K562 (cell line): Measurements from ENCODE around the gene TIMP2. TPM values are rescaled to one million over a fixed set of nuclear protein-coding genes. Genes with fewer than 3 reads are reported as not detected.

Experiments used
- BRD4 ChIP-seq: fragments of 200-600 bp; sonication (generic); IDR thresholded peaks from 2 replicates; pipeline ENCODE4 v1.6.1; 2017; ENCODE audit warnings: inconsistent platforms
- CEBPG ChIP-seq, 3 experiments: fragments of 200-800 bp in 1 of 3; sonication (Bioruptor generic) in 1 of 3; sonication (generic) in 1 of 3; formaldehyde crosslinking in 1 of 3; IDR thresholded peaks in 2 of 3; conservative IDR thresholded peaks in 1 of 3; 2 replicates each; pipeline versions ENCODE4 v1.6.1 to v1.8.0; 2016 to 2022; ENCODE audit warnings: missing compliant biosample characterization in 2 of 3, missing genetic modification characterization in 2 of 3, mild to moderate bottlenecking in 1 of 3, missing genetic modification reagents in 1 of 3
- ELF4 ChIP-seq: fragments of 450-650 bp; formaldehyde crosslinking; IDR thresholded peaks from 2 replicates; pipeline ENCODE4 v1.4.0; 2022; ENCODE audit warnings: missing genetic modification characterization
- FOSL1 ChIP-seq: fragments of 200-800 bp; sonication (Bioruptor generic); conservative IDR thresholded peaks from 2 replicates; pipeline ENCODE4 v1.6.1; 2016; ENCODE audit warnings: missing genetic modification characterization, missing compliant biosample characterization
- GTF2A2 ChIP-seq: IDR thresholded peaks from 2 replicates; pipeline ENCODE4 v1.6.1; 2016; ENCODE audit warnings: mild to moderate bottlenecking, missing genetic modification characterization, missing compliant biosample characterization
- HLTF ChIP-seq: fragments of 450-650 bp; IDR thresholded peaks from 2 replicates; pipeline ENCODE4 v1.6.1; 2016
- HNRNPL ChIP-seq: fragments of 200-400 bp; formaldehyde crosslinking; IDR thresholded peaks from 2 replicates; pipeline ENCODE4 v1.6.1; 2017; ENCODE audit warnings: low read depth, mild to moderate bottlenecking, low read length
- KAT8 ChIP-seq: fragments of 450-650 bp; IDR thresholded peaks from 2 replicates; pipeline ENCODE4 v1.6.1; 2016; ENCODE audit warnings: low read depth, mild to moderate bottlenecking
- NCOA6 ChIP-seq: fragments of 450-650 bp; IDR thresholded peaks from 2 replicates; pipeline ENCODE4 v1.6.1; 2017; ENCODE audit warnings: mild to moderate bottlenecking
- NR2C2 ChIP-seq, 2 experiments: fragments of 200-800 bp in 1 of 2; sonication (Bioruptor generic) in 1 of 2; sonication (generic) in 1 of 2; formaldehyde crosslinking in 1 of 2; IDR thresholded peaks; 2 replicates each; pipeline versions ENCODE4 v1.6.1 to v1.8.0; 2016 to 2022; ENCODE audit warnings: mild to moderate bottlenecking in 1 of 2, missing compliant biosample characterization in 1 of 2, missing genetic modification characterization in 1 of 2, missing genetic modification reagents in 1 of 2
- OTX1 ChIP-seq: fragments of 450-650 bp; formaldehyde crosslinking; IDR thresholded peaks from 2 replicates; pipeline ENCODE4 v1.4.0; 2022; ENCODE audit warnings: mild to moderate bottlenecking
- SETDB1 ChIP-seq: IDR thresholded peaks from one replicate; pipeline ENCODE4 v1.6.1; 2012; ENCODE audit warnings: low read length, control low read depth, inconsistent platforms
- TCF7 ChIP-seq: sonication (generic); IDR thresholded peaks from 2 replicates; pipeline ENCODE4 v1.6.1; 2016; ENCODE audit warnings: antibody characterized with exemption, borderline replicate concordance
- polyA plus RNA-seq, 8 experiments: library from polyadenylated mRNA; depleted of rRNA in 4 of 8; stranded (reverse) in 5 of 8; unstranded in 3 of 8; fragments of >200 nt; fragmentation: Nextera tagmentation in 2 of 8; fragmentation: Illumina TruSeq in 1 of 8; extraction: Ambion mirVana in 2 of 8; extraction: Trizol in 1 of 8; gene quantifications; 2 replicates each; pipeline versions ENCODE4 v1.2.1 to v1.2.3, GENCODE V29; 2011 to 2014; ENCODE audit warnings: inconsistent platforms in 1 of 8, missing spikeins in 1 of 8
- total RNA-seq, 7 experiments: library from RNA; depleted of rRNA in 6 of 7; stranded (reverse); fragments of >200 nt in 6 of 7; fragmentation: Illumina TruSeq in 2 of 7; extraction: Trizol in 2 of 7; gene quantifications; 2 replicates each; pipeline versions ENCODE4 v1.2.1 to v1.2.3, GENCODE V29; 2011 to 2021; ENCODE audit warnings: low replicate concordance in 1 of 7
- TF ChIP-seq, protein P1 (sequence below): fragments of 450-650 bp; IDR thresholded peaks from 2 replicates; pipeline ENCODE4 v1.6.1; 2017; ENCODE audit warnings: antibody characterized with exemption
- TF ChIP-seq, protein P2 (sequence below): sonication (generic); formaldehyde crosslinking; IDR thresholded peaks from 2 replicates; pipeline ENCODE4 v1.8.1; 2023; ENCODE audit warnings: mild to moderate bottlenecking, missing genetic modification reagents
- TF ChIP-seq, protein P3 (sequence below): fragments of 250-450 bp; sonication (Bioruptor Pico); IDR thresholded peaks from 2 replicates; pipeline ENCODE4 v1.5.1; 2021; ENCODE audit warnings: mild to moderate bottlenecking
- TF ChIP-seq, protein P4 (sequence below): fragments of 450-650 bp; IDR thresholded peaks from 2 replicates; pipeline ENCODE4 v1.6.1; 2018; ENCODE audit warnings: mild to moderate bottlenecking, low read depth; ENCODE audit not compliant: partially characterized antibody

Gene TIMP2
- total and polyA plus RNA-seq, 9 of the 15 experiments (the other 6 are each of a cell fraction or from before 2014, with no cell fraction given), result 0.55 TPM; not detected in 8

DNA sequence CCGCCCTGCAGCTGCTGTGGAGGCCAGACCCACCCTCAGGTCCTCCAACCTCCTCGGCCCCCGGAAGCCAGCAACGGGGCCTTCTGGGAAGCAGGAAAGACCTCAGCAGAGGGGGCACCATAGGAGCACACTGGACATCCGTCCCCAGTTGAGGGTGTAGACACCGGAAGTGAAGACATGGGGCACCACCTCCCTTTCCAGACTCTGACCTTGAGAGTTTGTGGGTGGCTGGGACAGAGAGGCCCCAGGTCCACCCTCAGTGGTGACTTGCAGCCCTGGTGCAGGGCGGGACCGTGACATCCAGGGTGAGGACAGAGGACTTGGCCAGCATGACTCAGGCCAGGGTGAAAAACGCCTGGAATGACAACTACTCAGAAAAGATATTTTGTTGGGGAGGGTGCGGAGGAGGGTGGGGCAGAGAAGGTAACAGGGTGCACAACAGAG, 42.1 kb downstream of the TIMP2 start (continued):
- TF ChIP-seq, protein P1, sequence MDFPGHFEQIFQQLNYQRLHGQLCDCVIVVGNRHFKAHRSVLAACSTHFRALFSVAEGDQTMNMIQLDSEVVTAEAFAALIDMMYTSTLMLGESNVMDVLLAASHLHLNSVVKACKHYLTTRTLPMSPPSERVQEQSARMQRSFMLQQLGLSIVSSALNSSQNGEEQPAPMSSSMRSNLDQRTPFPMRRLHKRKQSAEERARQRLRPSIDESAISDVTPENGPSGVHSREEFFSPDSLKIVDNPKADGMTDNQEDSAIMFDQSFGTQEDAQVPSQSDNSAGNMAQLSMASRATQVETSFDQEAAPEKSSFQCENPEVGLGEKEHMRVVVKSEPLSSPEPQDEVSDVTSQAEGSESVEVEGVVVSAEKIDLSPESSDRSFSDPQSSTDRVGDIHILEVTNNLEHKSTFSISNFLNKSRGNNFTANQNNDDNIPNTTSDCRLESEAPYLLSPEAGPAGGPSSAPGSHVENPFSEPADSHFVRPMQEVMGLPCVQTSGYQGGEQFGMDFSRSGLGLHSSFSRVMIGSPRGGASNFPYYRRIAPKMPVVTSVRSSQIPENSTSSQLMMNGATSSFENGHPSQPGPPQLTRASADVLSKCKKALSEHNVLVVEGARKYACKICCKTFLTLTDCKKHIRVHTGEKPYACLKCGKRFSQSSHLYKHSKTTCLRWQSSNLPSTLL, result no peak
- TF ChIP-seq ELF4 (CRISPR knock-in tag), result no peak
- TF ChIP-seq BRD4, result no peak
- TF ChIP-seq FOSL1, result peak; percentile 80
- no peak for TF ChIP-seq GTF2A2 (tag)
- TF ChIP-seq, protein P2, sequence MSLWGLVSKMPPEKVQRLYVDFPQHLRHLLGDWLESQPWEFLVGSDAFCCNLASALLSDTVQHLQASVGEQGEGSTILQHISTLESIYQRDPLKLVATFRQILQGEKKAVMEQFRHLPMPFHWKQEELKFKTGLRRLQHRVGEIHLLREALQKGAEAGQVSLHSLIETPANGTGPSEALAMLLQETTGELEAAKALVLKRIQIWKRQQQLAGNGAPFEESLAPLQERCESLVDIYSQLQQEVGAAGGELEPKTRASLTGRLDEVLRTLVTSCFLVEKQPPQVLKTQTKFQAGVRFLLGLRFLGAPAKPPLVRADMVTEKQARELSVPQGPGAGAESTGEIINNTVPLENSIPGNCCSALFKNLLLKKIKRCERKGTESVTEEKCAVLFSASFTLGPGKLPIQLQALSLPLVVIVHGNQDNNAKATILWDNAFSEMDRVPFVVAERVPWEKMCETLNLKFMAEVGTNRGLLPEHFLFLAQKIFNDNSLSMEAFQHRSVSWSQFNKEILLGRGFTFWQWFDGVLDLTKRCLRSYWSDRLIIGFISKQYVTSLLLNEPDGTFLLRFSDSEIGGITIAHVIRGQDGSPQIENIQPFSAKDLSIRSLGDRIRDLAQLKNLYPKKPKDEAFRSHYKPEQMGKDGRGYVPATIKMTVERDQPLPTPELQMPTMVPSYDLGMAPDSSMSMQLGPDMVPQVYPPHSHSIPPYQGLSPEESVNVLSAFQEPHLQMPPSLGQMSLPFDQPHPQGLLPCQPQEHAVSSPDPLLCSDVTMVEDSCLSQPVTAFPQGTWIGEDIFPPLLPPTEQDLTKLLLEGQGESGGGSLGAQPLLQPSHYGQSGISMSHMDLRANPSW (CRISPR knock-in tag), result no peak
- no peak for TF ChIP-seq NCOA6
- no peak for TF ChIP-seq HLTF
- TF ChIP-seq, protein P3, sequence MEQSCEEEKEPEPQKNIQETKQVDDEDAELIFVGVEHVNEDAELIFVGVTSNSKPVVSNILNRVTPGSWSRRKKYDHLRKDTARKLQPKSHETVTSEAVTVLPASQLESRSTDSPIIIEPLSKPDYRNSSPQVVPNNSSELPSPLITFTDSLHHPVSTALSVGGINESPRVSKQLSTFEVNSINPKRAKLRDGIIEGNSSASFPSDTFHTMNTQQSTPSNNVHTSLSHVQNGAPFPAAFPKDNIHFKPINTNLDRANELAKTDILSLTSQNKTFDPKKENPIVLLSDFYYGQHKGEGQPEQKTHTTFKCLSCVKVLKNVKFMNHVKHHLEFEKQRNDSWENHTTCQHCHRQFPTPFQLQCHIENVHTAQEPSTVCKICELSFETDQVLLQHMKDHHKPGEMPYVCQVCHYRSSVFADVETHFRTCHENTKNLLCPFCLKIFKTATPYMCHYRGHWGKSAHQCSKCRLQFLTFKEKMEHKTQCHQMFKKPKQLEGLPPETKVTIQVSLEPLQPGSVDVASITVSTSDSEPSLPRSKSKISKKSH (CRISPR knock-in tag), result no peak
- TF ChIP-seq CEBPG (CRISPR knock-in tag; IDR thresholded peaks at IDR 0.05), result no peak
- no peak for TF ChIP-seq CEBPG (tag; conservative IDR thresholded peaks at IDR 0.05 in 1 of 2, IDR thresholded peaks at IDR 0.05 in 1 of 2)
- no peak for TF ChIP-seq NR2C2 (CRISPR knock-in tag; IDR thresholded peaks at IDR 0.05)
- TF ChIP-seq NR2C2 (tag; IDR thresholded peaks at IDR 0.05), result peak; percentile 77
- no peak for TF ChIP-seq OTX1
- TF ChIP-seq KAT8, result no peak
- TF ChIP-seq, protein P4, sequence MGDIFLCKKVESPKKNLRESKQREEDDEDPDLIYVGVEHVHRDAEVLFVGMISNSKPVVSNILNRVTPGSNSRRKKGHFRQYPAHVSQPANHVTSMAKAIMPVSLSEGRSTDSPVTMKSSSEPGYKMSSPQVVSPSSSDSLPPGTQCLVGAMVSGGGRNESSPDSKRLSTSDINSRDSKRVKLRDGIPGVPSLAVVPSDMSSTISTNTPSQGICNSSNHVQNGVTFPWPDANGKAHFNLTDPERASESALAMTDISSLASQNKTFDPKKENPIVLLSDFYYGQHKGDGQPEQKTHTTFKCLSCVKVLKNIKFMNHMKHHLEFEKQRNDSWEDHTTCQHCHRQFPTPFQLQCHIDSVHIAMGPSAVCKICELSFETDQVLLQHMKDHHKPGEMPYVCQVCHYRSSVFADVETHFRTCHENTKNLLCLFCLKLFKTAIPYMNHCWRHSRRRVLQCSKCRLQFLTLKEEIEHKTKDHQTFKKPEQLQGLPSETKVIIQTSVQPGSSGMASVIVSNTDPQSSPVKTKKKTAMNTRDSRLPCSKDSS, result no peak
- no peak for TF ChIP-seq HNRNPL
- TF ChIP-seq SETDB1, result no peak
- no peak for TF ChIP-seq TCF7
